22Rv1 (cell line): ENCODE results near the gene OSTF1.

ENCODE experiments used
- CTCF ChIP-seq: fragments of 450-650 bp; IDR thresholded peaks from 2 replicates; pipeline ENCODE4 v1.5.1; 2017; ENCODE audit warnings: mild to moderate bottlenecking
- ZFX ChIP-seq: fragments of 450-650 bp; IDR thresholded peaks from 2 replicates; pipeline ENCODE4 v1.6.1; 2017; ENCODE audit warnings: antibody characterized with exemption, borderline replicate concordance

DNA sequence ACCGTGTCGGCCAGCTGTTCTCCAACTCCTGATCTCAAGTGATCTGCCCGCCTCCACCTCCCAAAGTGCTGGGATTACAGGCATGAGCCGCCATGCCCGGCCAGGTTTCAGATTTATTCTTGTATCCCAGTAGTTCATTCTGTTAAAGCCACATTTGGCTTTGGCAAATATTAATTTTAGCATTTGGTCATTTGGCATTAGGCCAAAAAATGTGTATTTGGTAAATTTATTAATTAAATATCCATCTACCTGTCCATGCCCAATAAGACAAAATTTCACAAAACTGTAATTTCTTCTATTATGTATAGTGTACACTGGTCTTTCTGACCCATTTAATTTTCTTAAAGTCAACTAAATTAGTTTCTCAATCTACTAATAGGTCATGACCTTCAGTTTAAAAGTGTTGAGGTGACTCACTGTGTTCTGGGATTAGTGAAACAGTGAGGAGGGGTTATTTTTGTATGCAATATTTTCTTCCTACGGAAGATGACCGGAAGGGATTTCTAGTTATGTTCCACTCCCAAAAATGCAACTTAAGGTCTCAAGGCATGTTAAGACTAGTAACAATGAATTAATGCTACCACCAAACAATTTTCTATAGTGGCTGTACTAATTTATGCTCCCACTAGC, 21.0 kb downstream of the OSTF1 start:
- TF ChIP-seq CTCF (no peak), ZFX (no peak)
